Memory B cell (primary cell): ENCODE results near the gene KIAA2012.

Source experiments
- ATAC-seq: fragments of 150-1000 bp; cut with Tn5 transposase; 2 replicates; pipeline ENCODE4 v1.10.0; 2021; ENCODE audit warnings: low read depth, mild to moderate bottlenecking, moderate library complexity
- DNase-seq, 2 donors: peaks; one replicate each; pipeline ENCODE4 v3.0.0; 2022; ENCODE audit warnings: low spot score in 2 of 2
- H3K27ac Mint-ChIP-seq: one replicate; pipeline ENCODE4 v1.8.0; 2022; ENCODE audit warnings: mild to moderate bottlenecking, moderate library complexity, mixed read lengths
- H3K27me3 Mint-ChIP-seq: one replicate; pipeline ENCODE4 v1.8.0; 2022; ENCODE audit warnings: mixed read lengths
- H3K36me3 Mint-ChIP-seq: one replicate; pipeline ENCODE4 v1.8.0; 2022; ENCODE audit warnings: mild to moderate bottlenecking, mixed read lengths
- H3K4me1 Mint-ChIP-seq: one replicate; pipeline ENCODE4 v1.8.0; 2022; ENCODE audit warnings: mixed read lengths
- H3K4me3 Mint-ChIP-seq: one replicate; pipeline ENCODE4 v1.8.0; 2022; ENCODE audit warnings: mild to moderate bottlenecking, moderate library complexity, mixed read lengths
- H3K9me3 Mint-ChIP-seq: one replicate; pipeline ENCODE4 v1.8.0; 2022; ENCODE audit warnings: mixed read lengths

Gene KIAA2012

DNA sequence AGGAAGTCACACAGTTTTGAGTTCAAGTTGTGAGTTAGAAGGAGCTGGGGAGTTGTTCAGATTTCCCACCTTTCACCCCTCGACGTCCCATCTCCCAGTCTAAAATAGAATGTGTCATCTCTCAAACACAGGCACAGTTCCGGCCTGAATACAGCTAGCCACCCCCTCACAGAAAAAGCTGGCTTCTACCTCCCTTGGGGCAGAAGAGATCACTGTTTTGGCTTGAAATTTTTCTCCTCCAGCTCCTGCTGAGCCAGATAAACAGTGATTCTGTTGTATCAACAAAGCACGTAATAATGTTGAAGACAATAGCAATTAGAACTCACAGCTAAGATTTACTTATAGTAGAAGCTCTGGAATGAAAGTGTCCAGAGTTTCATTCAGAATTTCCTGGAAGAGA is 74.7 kb downstream of the KIAA2012 start:
- no peaks in the 10 kb centered on the region for H3K36me3 Mint-ChIP-seq
- DNase-seq (no peak), ATAC-seq (no peak)
- no peaks in the 10 kb centered on the region for H3K4me1 Mint-ChIP-seq
- H3K9me3 Mint-ChIP-seq: no peaks in the 10 kb centered on the region
- peaks cover 7% of the 10 kb centered on the region for H3K27me3 Mint-ChIP-seq
- no peak overlapping the region for H3K27ac Mint-ChIP-seq
- H3K4me3 Mint-ChIP-seq: no peak overlapping the region

DNA sequence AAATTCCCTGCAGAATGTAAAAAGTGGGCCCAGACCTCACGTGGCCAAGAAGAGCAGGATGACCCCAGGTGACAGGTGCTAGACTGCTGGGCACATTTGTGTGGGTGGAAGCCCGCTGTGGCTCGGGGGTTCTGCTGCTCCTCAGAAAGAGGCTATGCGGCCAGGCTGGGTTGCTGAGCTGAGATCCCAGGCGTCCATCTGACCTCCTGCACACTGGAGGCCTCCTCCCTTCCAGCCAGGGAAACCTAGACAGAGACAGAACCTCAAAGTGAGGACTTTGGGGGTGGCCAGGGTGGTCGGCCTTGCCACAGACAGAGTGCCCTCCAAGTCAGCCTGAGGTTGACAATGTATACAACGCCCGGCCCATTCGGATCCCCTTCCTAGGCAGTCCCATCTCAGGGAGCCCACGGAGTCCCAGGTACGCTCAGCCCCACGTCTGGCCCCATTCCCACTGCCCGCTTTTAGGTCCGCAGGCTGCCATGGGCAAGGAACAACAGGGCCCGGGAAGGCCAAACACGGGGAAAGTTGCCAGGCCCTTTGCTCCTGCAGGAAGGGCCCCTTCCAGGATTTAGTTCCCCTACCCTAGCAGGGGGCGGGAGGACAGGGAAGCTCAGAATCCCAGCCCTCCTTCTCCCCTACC is 75.6 kb downstream of the KIAA2012 start:
- Mint-ChIP-seq H3K36me3 (no peaks in the 10 kb centered on the region), H3K27me3 (peaks cover 10% of the 10 kb centered on the region), H3K27ac (no peak overlapping the region), H3K4me1 (no peaks in the 10 kb centered on the region), H3K4me3 (no peak overlapping the region), H3K9me3 (no peaks in the 10 kb centered on the region)
- no peak for ATAC-seq
- DNase-seq: no peak

DNA sequence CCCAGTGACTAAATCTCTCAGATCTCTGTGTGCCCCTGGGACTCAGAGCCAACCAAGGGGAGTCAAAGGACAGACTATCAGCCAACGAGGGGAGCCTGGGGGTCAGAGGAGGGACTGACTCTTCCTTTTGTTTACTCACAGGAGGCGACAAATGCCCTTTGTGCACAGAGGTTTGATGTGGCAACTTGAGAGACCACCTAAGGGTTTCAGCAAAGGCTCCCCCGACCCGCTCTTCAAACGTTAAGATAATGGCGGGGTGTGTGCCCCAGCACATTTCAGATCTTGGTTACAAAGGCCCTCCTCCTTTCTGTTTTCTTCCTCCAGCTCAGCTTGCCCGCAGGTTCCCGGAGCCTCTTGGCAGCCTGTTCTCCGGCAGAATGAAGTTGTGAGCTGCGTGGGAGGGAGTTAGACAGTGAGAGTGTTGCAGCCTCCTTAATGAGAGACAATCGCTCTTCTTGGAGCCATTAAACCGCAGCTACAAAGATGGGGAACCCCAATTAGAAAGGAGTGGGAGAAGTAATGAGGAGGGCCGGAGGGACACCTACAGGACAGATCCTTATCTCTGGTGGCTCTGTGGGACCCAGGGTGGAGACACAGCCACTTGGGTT is 76.2 kb downstream of the KIAA2012 start:
- ATAC-seq (no peak), DNase-seq (no peak)
- H3K4me1 Mint-ChIP-seq: no peaks in the 10 kb centered on the region
- no peak overlapping the region for H3K4me3 Mint-ChIP-seq
- H3K27ac Mint-ChIP-seq: no peak overlapping the region
- H3K9me3 Mint-ChIP-seq: no peaks in the 10 kb centered on the region
- peaks cover 12% of the 10 kb centered on the region for H3K27me3 Mint-ChIP-seq
- H3K36me3 Mint-ChIP-seq: no peaks in the 10 kb centered on the region

DNA sequence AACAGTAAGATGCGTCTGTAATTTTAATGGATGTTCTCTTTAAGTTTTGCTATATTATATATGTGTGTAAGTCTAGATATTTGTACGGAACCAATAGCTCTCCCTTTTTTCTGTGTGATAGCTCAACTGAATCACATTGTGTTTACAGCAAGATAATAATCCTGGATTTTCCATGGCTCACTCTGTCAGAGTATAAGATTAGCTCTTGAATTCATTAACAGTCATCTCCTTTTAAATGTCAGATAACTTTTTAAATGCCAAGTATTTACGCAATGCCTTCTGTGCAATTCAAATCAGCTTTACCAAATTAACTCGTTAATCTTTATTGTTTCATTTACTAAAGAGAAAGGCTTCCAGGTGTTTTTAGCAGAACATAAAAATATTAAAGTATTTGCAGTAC is 76.9 kb downstream of the KIAA2012 start:
- Mint-ChIP-seq H3K9me3 (no peaks in the 10 kb centered on the region), H3K36me3 (no peaks in the 10 kb centered on the region), H3K4me3 (no peak overlapping the region), H3K27ac (no peak overlapping the region), H3K27me3 (peaks cover 12% of the 10 kb centered on the region), H3K4me1 (no peaks in the 10 kb centered on the region)
- no peak for ATAC-seq
- no peak for DNase-seq

DNA sequence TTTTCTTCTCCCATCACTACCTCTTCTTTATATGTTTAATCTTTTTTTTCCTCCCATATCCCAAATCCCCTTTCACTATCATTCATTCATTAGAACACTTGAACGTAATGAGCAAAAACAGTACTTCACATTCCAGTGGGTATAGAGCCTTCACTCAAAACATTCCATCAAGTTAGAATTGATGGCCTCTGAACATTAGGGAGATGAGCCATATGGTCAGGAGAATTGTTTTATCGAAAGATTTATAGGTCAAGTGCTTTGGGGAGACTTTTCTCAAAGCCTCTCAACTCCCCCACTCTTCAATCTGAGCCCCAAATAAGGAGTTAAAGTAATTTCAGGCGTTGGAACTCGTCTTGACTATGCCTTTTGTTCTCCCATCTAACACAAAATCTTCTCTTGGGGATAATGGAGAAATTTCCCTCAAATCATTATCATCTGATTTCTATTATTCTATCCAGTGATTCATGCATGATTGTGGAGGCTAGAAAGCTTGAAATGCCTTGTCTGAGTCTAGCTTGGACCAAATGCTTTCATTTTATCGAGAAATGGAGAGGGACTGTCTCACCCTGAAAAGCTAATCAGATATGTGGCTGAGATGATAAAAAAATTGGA is 79.2 kb downstream of the KIAA2012 start:
- Mint-ChIP-seq H3K9me3 (no peaks in the 10 kb centered on the region), H3K36me3 (no peaks in the 10 kb centered on the region), H3K27me3 (peaks cover 17% of the 10 kb centered on the region), H3K4me3 (no peak overlapping the region), H3K4me1 (no peaks in the 10 kb centered on the region), H3K27ac (no peak overlapping the region)
- DNase-seq (no peak), ATAC-seq (no peak)

DNA sequence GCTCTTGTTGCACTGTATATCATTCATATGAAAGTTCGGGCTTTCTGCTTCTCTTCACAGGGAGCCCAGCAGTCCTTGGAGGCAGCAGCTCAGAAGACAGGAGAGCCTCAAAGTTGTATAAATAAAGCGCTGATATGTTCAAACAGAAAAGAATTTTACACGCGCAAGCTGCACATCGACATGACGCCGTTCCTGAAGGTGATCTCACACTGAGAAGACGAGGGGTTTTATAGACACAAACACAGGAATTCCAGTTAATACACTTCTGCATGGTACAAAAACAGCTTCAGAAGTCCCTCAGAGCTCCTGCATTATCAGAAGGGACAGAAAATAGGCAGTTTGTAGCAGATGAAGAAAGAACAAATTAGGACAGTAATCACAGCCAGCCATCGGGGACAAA is 81.6 kb downstream of the KIAA2012 start:
- Mint-ChIP-seq H3K27me3 (peaks cover 18% of the 10 kb centered on the region), H3K27ac (no peak overlapping the region), H3K36me3 (no peaks in the 10 kb centered on the region), H3K4me3 (no peak overlapping the region), H3K9me3 (no peaks in the 10 kb centered on the region), H3K4me1 (no peaks in the 10 kb centered on the region)
- DNase-seq (no peak), ATAC-seq (no peak)

DNA sequence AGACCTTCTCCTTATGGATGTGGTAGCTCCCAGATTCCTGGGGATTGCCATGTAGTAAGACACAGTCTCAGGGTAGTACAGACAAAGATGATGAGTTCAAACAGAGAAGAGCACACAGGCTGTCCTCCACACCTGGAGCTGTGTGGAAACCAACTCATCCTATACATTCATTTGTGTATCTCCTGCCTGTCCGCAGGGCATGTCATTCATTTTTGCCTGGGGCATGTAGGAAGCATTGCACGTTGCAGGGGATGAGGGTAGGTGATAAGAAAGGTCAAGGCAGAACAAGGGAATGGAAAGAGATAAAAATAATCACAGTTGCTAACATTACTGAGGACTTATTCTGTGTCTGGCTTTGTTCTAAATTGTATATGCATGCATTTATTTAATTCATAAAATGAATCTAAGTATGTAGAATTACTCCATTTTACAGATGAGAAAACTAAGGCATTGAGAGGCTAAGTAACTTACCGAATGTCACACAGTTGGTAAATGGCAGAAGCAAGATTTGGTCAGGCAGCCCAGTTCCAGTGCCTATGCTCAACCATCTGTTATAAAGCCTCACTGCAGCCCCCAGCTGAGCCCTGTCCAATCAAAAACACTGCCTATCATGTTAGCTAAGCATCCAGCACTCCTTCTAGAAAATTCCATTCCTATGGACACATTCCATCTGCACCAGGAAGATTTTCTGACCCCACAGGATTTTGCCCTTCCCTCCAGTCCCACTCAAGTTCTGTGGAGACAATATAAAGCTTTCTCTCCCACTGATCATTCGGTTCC is 84.3 kb downstream of the KIAA2012 start:
- H3K9me3 Mint-ChIP-seq: no peaks in the 10 kb centered on the region
- H3K27me3 Mint-ChIP-seq: peaks cover 13% of the 10 kb centered on the region
- no peak for ATAC-seq

DNA sequence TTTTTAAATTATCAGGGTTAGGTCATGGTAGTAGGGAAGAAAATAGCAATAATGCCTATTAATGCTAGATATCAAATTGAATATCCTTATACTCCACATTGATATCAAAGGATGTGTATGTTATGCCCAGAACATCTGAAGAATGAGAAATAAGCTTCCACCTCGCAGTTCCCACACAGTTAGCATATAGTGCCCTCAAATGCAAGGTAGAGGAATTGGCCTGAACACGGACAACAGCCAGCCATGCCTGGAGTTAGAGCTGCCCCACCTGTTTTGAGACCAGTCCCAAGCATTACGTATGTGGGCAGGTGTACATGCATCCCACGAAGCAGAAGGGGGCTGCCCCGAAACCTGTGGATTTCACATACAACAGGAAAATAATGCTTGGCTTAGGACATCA is 85.7 kb downstream of the KIAA2012 start:
- H3K4me3 Mint-ChIP-seq: no peak overlapping the region
- H3K27me3 Mint-ChIP-seq: peaks cover 12% of the 10 kb centered on the region
- no peak overlapping the region for H3K27ac Mint-ChIP-seq
- no peak for ATAC-seq
- no peaks in the 10 kb centered on the region for H3K9me3 Mint-ChIP-seq
- H3K4me1 Mint-ChIP-seq: no peaks in the 10 kb centered on the region
- no peaks in the 10 kb centered on the region for H3K36me3 Mint-ChIP-seq
- no peak for DNase-seq

More for the DNA sequence above, 84.3 kb downstream of the KIAA2012 start:
- H3K4me3 Mint-ChIP-seq: no peak overlapping the region
- H3K27ac Mint-ChIP-seq: no peak overlapping the region
- H3K4me1 Mint-ChIP-seq: no peaks in the 10 kb centered on the region
- DNase-seq: no peak
- no peaks in the 10 kb centered on the region for H3K36me3 Mint-ChIP-seq

DNA sequence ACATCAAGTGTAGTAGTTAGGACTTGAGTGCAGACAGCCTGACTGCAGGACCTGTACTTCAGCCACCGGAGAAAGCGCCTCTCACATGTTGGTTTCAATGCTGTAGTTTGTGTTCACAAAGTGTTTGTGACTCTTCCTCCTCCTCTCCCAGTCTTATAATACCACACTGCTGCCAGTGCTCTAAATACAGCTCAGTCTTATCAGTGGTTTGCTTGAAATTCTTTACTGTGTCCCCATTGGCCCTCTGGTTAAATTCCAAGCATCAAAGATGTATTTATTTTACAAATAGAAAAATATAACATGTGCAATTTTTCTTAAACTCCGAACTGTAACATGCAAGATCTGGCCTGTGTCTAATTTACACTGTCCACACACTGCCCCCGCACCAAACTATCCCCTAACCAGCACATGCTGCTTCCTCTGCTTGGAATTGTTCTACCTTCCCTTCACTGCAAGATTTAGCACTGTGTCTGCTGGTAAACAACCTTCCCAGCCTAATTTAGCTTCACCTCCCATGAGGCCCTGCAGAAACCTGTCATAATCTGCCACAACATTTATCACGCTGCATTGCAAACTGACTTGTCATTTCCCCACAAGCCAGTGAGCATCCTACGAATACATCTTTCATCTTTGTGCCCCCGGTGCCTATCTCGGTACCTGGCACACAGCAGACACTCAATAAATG is 88.2 kb downstream of the KIAA2012 start:
- no peaks in the 10 kb centered on the region for H3K36me3 Mint-ChIP-seq
- no peak overlapping the region for H3K27ac Mint-ChIP-seq
- DNase-seq (no peak), ATAC-seq (no peak)
- H3K4me1 Mint-ChIP-seq: no peaks in the 10 kb centered on the region
- no peaks in the 10 kb centered on the region for H3K9me3 Mint-ChIP-seq
- no peak overlapping the region for H3K4me3 Mint-ChIP-seq
- H3K27me3 Mint-ChIP-seq: peaks cover 7% of the 10 kb centered on the region

DNA sequence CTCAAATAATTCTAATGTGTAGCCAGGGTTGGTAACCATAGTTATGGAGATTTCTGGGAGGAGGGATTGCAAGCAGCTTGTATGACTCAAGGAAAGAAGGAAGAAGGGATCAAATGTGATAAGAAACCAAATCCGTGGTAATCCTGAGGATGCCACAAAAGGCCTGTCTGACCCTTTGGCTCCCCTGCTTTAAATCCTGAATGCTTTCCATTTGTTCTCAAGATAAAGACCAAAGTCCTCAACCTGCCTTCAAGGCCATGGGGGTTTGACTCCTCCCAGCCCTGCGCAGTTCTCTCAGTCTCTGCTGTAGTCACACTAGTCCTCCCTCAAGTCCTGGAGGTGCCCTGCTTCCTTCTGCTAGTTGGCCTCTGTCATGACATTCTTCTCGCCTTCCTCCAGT is 91.4 kb downstream of the KIAA2012 start:
- ATAC-seq: no peak
- no peak overlapping the region for H3K4me3 Mint-ChIP-seq
- H3K9me3 Mint-ChIP-seq: no peaks in the 10 kb centered on the region
- H3K27me3 Mint-ChIP-seq: peaks cover 1% of the 10 kb centered on the region
- H3K36me3 Mint-ChIP-seq: no peaks in the 10 kb centered on the region
- H3K4me1 Mint-ChIP-seq: no peaks in the 10 kb centered on the region
- DNase-seq: no peak
- H3K27ac Mint-ChIP-seq: no peak overlapping the region

DNA sequence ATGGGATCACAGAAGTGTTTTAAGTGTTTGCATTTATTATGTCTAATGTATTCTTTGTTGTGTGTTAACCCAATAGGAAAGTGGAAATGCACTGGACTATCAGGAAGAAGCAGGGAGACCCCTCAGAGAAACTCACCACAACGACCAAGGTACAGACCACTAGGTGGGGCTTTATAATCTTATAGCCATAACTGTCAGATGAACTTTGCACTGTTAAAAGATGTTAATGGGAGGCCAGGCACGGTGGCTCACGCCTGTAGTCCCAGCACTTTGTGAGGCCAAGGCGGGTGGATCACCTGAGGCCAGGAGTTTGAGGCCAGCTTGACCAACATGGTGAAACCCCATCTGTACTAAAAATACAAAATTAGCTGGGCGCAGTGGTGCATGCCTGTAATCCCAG is 92.2 kb downstream of the KIAA2012 start:
- ATAC-seq (no peak), DNase-seq (no peak)
- Mint-ChIP-seq H3K4me3 (no peak overlapping the region), H3K27me3 (peaks cover 1% of the 10 kb centered on the region), H3K36me3 (no peaks in the 10 kb centered on the region), H3K9me3 (no peaks in the 10 kb centered on the region), H3K4me1 (no peaks in the 10 kb centered on the region), H3K27ac (no peak overlapping the region)

DNA sequence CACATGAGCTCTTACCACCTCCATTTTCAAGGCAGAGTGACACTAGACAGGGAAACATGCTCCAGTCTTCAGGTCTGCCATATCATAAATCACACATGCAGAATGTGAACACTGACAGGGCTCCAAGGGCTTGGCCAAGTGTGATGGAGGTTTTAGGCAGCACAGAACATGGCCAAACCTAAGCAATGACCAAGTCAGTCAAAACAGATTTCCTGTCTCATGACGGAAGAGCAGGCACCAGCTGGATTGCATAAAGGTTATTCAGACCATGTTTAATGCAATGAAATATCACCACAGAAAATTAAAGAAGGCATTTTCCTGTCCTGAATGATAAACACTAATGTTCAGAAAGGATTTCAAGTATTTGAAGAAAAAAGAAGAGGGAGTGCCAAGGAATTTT is 92.9 kb downstream of the KIAA2012 start:
- ATAC-seq (no peak), DNase-seq (no peak)
- no peak overlapping the region for H3K4me3 Mint-ChIP-seq
- H3K9me3 Mint-ChIP-seq: no peaks in the 10 kb centered on the region
- H3K4me1 Mint-ChIP-seq: peaks cover 2% of the 10 kb centered on the region
- H3K36me3 Mint-ChIP-seq: no peaks in the 10 kb centered on the region
- H3K27me3 Mint-ChIP-seq: peaks cover 3% of the 10 kb centered on the region
- no peak overlapping the region for H3K27ac Mint-ChIP-seq

DNA sequence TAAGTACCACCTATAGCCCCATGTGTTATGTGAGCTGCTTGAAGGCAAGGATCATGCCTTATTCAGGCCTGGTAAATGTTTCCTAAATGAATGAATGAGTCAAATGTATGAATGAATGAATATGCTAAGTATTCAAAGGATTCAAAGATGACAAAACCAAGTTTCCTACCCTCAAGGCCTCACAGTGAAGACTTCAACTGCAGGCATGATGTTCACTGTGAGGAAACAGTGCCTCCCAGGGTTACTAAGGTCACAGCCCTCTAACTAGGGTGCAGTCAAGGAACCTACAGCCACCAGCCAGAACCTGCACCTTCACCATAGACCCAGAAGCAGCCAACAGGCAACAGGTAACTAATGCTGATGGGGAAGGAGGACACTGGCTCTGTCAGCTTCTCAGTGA is 96.1 kb downstream of the KIAA2012 start:
- Mint-ChIP-seq H3K4me3 (no peak overlapping the region), H3K4me1 (peaks cover 11% of the 10 kb centered on the region), H3K9me3 (no peaks in the 10 kb centered on the region), H3K36me3 (no peaks in the 10 kb centered on the region), H3K27ac (no peak overlapping the region), H3K27me3 (peaks cover 3% of the 10 kb centered on the region)
- DNase-seq (no peak), ATAC-seq (no peak)
